ENCODE measurements around the gene MYO5A. TPM values are rescaled to one million over a fixed set of nuclear protein-coding genes. Genes with fewer than 3 reads are reported as not detected.
"Not testable (repeated sequence)": the region's sequence is repeated elsewhere in the genome, so short reads cannot be mapped to it uniquely, and the experiment has no call there.

The MYO5A gene
- total RNA-seq: 55.0 TPM

GRCh38 chr15:52528564-52529340, at the start of gene MYO5A:
Gene MYO5A, minus strand, starts transcription at chr15:52528880. Its CDS starts 74 bp downstream, at chr15:52528806.
- peak within 1 kb of the TSS; percentile 78 to 87 for H3K27ac ChIP-seq

GRCh38 chr15:52576692-52577091, 48.0 kb upstream of the MYO5A start:
- no peak for DNase-seq (ENCODE audit: low spot score in 2 of 2)
- no peak overlapping the region for H3K27ac ChIP-seq
- no peak for TF ChIP-seq CTCF (IDR thresholded peaks at IDR 0.05)
- no peaks in the 10 kb centered on the region for H3K4me1 ChIP-seq
- no peak overlapping the region for H3K4me3 ChIP-seq
- no peaks in the 10 kb centered on the region for H3K36me3 ChIP-seq
- H3K27me3 ChIP-seq: no peaks in the 10 kb centered on the region
- no peaks in the 10 kb centered on the region for H3K9me3 ChIP-seq
- intact Hi-C loops (cut with DNase I): no loop called here

More at GRCh38 chr15:52528564-52529340, at the start of gene MYO5A:
- intact Hi-C loops (cut with DNase I): loop anchor here (2.0 to 5.0 kb wide), 4 partner anchors 40 to 266 kb away; partner anchors contain the start of genes ARPP19 and ATOSA
- Histone ChIP-seq H3K36me3 (no peaks in the 10 kb centered on the region), H3K4me3 (peak within 1 kb of the TSS; percentile 86 to 92), H3K9me3 (no peaks in the 10 kb centered on the region), H3K4me1 (peaks cover 0 to 6% of the 10 kb centered on the region in 2 donors), H3K27me3 (no peaks in the 10 kb centered on the region)
- DNase-seq (ENCODE audit: low spot score in 2 of 2): peak in 1 of 2 donors; percentile 85
- peak in 2 of 3 experiments; percentile 13 to 17 for TF ChIP-seq CTCF (IDR thresholded peaks at IDR 0.05)

- DNase-seq (ENCODE audit: low spot score in 2 of 2); H3K27ac ChIP-seq; H3K4me1 ChIP-seq; H3K9me3 ChIP-seq; H3K27me3 ChIP-seq; H3K4me3 ChIP-seq; H3K36me3 ChIP-seq; intact Hi-C loops (cut with DNase I): not testable (repeated sequence)
Measured at GRCh38 chr15:52575573-52575972, 46.9 kb upstream of the MYO5A start.

- no peak for DNase-seq (ENCODE audit: low spot score in 2 of 2)
- intact Hi-C loops (cut with DNase I): no loop called here
- Histone ChIP-seq H3K9me3 (no peaks in the 10 kb centered on the region), H3K27ac (no peak overlapping the region), H3K4me3 (no peak overlapping the region), H3K36me3 (no peaks in the 10 kb centered on the region), H3K27me3 (no peaks in the 10 kb centered on the region), H3K4me1 (no peaks in the 10 kb centered on the region)
- TF ChIP-seq CTCF (IDR thresholded peaks at IDR 0.05): no peak
Measured at GRCh38 chr15:52575072-52575471, 46.4 kb upstream of the MYO5A start.

GRCh38 chr15:52574623-52575022, 45.9 kb upstream of the MYO5A start:
- H3K4me3 ChIP-seq; H3K9me3 ChIP-seq; H3K27me3 ChIP-seq; H3K4me1 ChIP-seq; H3K27ac ChIP-seq; intact Hi-C loops (cut with DNase I); H3K36me3 ChIP-seq; DNase-seq (ENCODE audit: low spot score in 2 of 2): not testable (repeated sequence)

- H3K27ac ChIP-seq: peak within 1 kb of the TSS; percentile 93 to 96
- H3K9me3 ChIP-seq: no peaks in the 10 kb centered on the region
- H3K27me3 ChIP-seq: no peaks in the 10 kb centered on the region
- peak; percentile 62 to 94 for DNase-seq (ENCODE audit: low spot score in 2 of 2)
- peak in 1 of 3 experiments; percentile 21 for TF ChIP-seq CTCF (IDR thresholded peaks at IDR 0.05)
- peaks cover 3 to 17% of the 10 kb centered on the region in 2 donors for H3K4me1 ChIP-seq
- H3K4me3 ChIP-seq: peak within 1 kb of the TSS; percentile 81 to 88
- no peaks in the 10 kb centered on the region for H3K36me3 ChIP-seq
- intact Hi-C loops (cut with DNase I): loop anchor here (1.0 to 10.0 kb wide), 5 partner anchors 40 to 392 kb away; partner anchors contain the start of genes ATOSA and MYO5A
Measured at GRCh38 chr15:52568601-52569585, 40.2 kb upstream of the MYO5A start, which contains the start of gene ARPP19. Gene ARPP19, minus strand, starts transcription at chr15:52569030. Its CDS starts 138 bp downstream, at chr15:52568892.

Data from ascending aorta (tissue), 2 donors.